ENCODE measurements around the gene FRMD1.

FRMD1 gene

GRCh38 chr6:168075787-168076202, 3.2 kb downstream of the FRMD1 start:
- no peak for DNase-seq

- DNase-seq: no peak
Observed at GRCh38 chr6:168075216-168075615, 3.8 kb downstream of the FRMD1 start.

GRCh38 chr6:168073937-168074730, 4.9 kb downstream of the FRMD1 start:
- no peak for DNase-seq

- DNase-seq: no peak
Observed at GRCh38 chr6:168072730-168073129, 6.3 kb downstream of the FRMD1 start.

- DNase-seq: no peak
Observed at GRCh38 chr6:168072261-168072660, 6.8 kb downstream of the FRMD1 start.

GRCh38 chr6:168071620-168072019, 7.4 kb downstream of the FRMD1 start:
- DNase-seq: no peak

- no peak for DNase-seq
Observed at GRCh38 chr6:168070804-168071203, 8.2 kb downstream of the FRMD1 start.

- DNase-seq: peak in 1 of 3 experiments; percentile 12
Observed at GRCh38 chr6:168067081-168067759, 11.8 kb downstream of the FRMD1 start.

GRCh38 chr6:168064226-168064807, 14.7 kb downstream of the FRMD1 start:
- no peak for DNase-seq

GRCh38 chr6:168063431-168063830, 15.6 kb downstream of the FRMD1 start:
- DNase-seq: no peak

GRCh38 chr6:168062346-168063289, 16.4 kb downstream of the FRMD1 start:
- no peak for DNase-seq

GRCh38 chr6:168061269-168062210, 17.5 kb downstream of the FRMD1 start:
- DNase-seq: peak; percentile 88 to 95 (median 89)

- DNase-seq: peak; percentile 21 to 61 (median 29)
Observed at GRCh38 chr6:168060521-168060931, 18.5 kb downstream of the FRMD1 start.

GRCh38 chr6:168058691-168059551, 20.1 kb downstream of the FRMD1 start:
- no peak for DNase-seq

- no peak for DNase-seq
Observed at GRCh38 chr6:168057836-168058235, 21.2 kb downstream of the FRMD1 start.

- DNase-seq: no peak
Observed at GRCh38 chr6:168056892-168057527, 22.0 kb downstream of the FRMD1 start.

GRCh38 chr6:168055696-168056489, 23.1 kb downstream of the FRMD1 start:
- DNase-seq: no peak

- no peak for DNase-seq
Observed at GRCh38 chr6:168054765-168055560, 24.0 kb downstream of the FRMD1 start.
